Middle frontal gyrus (tissue), 1 donor: Measurements from ENCODE around the gene CCDC69.
"Not testable (repeated sequence)": the region's sequence is repeated elsewhere in the genome, so short reads cannot be mapped to it uniquely, and the experiment has no call there.

ENCODE experiments used
- DNase-seq: peaks from one replicate; pipeline ENCODE4 v3.0.0-alpha.2; 2015; ENCODE audit warnings: low spot score; ENCODE audit errors: extremely low spot score

CCDC69 gene

DNA sequence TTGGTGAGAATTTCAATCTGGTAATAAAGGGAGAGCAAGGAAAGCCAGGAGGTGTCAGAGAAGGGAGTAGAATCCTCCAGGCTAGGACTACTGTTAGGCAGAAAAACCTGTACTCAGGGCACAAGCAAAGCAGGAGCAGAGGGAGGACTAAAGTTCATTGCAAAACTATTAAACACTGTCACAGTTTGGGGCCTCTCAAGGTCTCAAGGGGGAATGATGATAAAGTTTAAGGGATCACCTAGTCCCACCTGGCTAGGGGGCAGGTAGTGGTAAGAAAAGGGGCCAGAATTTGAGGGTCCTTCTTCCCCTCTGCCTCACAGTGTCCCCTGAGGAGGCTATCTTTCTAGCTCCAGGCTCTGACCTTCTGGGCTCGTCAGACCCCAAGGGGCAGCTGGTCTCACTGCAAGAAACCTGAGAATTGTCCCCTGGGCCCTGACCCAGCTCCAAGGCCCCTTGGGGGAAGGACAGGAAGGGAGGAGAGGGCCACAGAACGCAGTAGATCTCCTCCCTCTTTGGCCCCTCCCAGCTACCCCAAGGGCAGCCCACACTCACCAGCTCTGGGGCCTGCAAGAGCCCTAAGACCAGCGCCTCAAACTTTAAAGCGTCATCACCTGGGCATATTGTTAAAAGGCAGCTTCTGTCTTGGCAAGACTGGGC, 974 bp downstream of the CCDC69 start:
- DNase-seq, result no peak

DNA sequence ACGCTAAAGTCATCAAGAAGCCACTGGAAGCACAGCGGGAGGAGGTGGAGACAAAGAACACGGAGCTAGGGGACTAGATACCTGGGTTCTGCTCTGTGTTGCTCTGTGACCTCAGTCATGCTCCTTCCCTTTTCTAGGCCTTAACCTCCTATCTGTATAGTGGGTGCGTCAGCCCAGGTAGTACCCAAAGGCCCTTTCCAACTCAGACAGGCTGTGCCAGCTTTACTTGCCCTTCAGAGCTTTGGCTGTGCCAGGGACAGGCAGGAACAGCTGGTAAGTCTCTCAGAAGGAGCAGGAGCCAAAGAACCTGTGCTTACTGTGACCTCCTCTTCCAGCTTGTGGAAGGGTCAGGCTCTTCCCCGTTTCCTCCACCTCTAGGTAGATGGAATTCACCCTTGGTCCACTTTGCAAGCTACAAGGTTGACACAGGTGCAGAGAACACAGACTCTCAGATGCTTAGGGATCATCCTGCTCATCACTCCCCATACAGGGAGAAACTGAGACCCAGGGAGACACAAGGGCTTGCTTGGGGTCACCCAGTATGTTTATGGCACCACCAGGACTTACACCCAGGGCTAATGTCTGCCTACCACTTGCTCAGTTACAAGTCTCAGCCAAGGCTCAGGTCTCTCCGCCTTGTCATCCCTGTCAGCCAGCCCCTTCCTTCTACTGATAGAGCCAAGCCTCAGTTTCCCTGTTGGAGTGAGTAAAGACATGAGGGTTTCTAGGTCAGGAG, 1.7 kb downstream of the CCDC69 start:
- no peak for DNase-seq

DNA sequence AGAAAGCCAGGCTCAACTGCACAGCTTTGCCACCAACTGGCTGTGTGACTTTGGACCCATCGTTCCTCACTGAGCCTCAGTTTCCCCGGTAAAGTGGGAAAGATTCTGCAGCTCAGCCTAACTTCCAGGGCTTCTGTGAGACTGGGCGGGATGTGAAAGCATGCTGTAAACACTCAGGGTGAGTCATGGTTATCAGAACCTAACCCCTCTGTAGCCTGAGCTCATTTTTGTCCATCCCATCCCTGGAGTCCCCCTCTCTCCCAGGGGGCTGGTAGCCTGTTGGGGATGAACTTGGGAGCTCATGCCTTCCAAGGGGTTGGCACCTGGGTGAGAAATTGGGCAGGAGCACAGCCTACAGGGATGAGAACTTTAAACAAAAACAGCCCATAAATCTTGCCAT, 2.3 kb downstream of the CCDC69 start:
- DNase-seq, result no peak

DNA sequence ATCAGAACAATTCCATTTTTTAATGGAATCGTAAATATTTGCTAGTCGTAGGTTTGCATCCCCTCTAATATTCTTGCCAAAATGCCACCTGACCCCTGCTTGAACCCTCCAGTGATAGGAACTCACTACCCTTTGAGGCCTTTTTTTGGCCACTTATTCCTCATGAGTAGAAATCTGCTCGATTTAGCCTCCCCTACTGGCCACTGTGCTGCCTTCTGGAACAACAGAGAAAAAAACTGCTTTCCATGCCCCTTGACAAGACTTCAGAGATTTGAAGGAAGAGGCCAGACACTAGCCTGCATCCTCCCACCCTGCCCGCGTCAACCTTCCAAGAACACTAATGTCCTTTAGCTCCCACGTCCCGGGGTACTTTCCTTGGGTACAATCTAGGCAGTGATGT, 4.1 kb downstream of the CCDC69 start:
- no peak for DNase-seq

DNA sequence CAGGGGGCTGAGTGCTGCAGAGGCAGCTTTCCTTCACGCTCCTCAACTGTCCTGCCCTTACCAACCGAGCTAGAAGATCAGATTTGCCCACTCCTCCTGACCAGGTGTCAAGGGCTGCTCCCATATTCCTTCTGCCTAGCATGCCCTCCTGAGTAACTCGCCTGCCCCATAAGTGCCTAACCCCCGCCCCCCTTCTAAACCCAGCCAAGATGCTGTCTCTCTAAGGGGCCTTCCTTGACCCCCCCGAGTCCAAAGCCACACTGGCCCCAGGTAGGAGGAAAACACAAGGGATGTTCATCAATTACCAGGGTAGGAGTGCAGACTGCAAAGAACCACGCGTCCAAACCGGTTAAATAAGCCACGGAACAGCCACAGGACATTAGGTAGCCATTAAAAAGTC, 4.8 kb downstream of the CCDC69 start:
- DNase-seq, result no peak

DNA sequence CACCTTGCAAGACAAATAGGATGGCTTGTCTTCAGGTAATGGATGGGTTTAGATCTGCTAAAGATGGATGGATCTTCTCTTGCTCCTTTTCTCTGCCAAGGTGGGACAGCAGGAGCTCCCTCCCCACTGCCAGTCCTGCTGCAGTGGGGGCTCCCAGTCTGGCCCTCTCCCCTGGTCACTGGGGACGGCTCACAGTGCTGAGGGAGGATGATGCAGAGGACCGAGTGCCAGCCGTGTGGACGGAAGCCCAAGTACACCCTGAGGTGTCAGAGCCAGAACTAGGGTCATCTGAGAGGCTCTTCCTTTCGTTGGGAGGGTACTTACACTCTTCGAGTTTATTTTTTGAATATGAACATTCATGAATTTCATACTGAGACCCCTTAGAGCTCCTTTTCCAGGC, 5.7 kb downstream of the CCDC69 start:
- DNase-seq, result no peak

DNA sequence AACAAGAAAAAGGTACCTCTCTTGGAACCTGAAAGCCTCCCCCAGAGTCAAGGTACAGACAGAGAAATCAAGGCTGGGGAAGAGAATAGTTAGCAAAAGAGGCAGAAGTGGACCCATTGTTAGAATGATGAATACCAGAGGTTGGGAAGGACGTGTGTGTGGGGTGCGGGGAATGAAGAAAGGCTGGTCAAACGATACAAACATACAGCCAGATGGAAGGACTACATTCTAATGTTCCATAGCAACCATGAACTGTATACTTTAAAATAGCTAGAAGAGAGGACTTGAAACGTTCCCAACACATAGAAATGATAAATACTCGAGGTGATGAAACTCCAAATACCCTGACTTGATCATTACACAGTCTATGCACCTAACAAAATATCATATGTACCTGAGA, 7.1 kb downstream of the CCDC69 start:
- no peak for DNase-seq

DNA sequence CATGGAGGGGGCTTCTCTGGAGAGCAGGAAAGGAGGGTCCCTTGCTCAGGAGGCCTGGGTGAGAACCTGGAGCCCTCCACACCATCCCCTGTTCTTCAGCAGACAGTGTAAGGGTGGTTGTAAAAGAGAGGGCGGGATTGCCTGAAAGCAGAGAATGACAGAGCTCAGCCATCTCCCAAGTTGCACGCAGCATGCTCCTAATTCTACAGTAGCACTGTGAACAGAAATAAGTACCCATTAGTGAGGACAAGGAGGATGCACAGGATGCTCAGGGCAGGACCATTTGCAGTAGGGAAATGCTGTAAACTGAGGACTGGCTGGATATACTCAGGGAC, 8.4 kb downstream of the CCDC69 start:
- no peak for DNase-seq

DNA sequence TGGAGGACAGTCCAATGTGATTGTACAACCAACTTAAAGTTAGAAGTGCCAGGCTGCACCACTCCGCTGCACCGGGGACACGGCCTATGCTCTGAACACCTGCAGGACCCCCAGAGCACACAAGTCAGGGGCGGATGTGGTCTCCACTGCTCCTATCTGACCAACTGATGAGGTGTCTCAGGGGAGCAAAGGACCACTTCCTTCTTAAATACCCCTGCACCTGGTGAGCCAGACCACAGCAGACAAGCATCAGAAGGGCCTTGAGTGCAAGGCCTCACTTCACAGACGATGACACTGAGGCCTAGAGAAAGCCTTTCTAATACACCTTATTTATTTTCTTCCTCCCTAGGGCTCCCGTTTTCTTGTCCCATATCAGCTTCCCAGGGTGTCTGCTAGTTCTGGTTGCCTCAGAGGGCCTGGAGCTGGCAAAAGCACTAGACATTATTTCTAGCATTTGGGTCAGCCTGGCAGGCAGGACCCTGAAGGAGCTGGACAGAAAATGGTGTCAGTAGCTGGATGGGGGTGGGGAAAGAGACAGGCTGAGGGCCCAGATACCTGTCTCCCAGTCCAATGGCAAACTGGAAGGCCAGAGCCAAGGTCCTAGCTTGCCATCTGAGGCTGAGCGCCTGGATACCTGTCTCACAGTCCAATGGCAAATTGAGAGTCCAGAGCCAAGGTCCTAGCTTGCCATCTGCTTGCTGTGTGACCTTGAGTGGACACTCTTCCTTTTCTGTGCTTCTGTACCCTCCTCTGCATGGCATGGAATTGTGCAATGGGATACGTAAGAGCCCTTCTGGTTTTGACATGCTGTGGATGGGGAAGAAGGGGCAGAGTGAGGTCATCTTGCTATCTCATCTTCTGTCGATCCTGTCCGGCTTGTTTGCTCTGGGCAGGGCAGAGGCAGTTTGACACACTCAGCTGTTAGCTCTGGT, 9.0 kb downstream of the CCDC69 start:
- DNase-seq, result no peak

DNA sequence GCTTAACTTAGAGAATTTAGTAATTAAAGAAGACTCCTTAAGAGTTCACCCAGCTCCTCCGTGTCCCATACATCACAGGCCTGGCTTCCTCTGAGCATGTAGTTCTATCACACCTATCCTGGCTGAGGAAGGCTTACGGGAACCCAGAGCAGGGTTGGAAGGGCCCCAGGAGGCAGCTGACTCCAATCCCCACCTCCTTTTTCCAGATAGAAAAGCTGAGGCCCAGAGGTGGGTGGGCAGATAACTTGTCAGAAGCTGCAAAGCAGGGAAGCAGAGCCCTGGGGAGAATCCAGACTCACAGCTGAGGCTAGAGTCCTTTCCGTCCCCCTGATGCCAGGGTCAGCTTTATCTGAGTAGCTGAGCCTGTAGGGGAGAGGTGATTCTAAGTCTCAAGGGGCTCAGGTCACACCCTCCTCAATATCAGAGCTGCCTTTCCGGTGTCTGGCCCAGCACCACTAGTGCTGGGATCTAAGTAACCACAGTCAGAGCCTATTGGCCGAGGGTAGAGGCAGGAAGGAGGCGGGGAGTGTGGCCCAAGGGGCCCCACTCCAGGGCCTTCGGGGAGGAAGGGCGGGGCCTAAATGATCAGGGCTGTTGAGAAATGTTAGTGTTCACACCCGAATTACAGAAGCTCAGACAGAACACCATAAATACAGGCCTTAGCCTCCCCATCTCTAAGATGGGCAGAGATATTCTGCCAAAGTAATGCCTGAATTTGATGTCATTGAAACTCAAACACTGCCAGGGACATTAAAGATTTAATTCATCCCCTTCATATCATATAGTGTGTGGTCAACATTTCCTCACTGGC, 9.9 kb downstream of the CCDC69 start:
- DNase-seq, result no peak

DNA sequence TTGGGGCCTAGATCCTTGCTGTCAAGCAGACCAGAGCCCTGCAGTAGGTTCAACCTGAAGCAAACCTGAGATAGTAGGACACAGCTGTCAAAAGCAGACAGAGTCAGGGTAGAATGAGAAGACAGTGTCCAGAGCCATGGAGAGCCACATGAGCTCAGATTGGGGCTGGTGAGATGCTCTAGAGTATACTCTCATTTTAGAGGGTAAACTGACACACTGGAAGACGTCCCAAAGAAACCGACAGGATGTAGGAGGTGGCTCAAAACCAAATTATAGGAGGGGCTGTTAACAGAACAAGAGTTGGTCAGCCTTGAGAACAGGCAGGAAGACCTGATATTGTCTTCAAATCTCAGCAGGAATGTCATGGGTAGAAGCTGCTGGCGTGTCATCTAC, 11.5 kb downstream of the CCDC69 start:
- no peak for DNase-seq

DNA sequence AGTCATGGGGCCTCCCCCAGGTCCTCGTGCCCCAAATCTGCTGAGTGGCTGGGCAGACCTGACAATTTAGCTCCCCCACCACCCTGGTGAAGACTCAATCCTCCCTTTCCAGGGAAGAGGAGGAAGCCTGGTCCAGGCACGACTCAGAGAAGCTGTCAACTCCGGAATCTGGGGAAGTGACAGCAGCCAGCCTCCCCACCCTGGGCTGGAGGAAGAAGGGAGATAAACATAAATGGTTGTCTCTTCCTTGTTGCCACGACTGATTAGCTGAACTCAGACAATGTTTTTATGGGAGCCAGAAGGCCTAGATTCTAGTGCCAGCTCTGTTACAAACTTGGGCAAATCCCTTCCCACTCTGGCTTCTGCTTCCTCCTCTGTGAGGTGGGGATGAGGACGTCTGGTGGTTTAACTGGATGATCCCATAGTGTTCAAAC, 15.4 kb downstream of the CCDC69 start:
- DNase-seq, result no peak

DNA sequence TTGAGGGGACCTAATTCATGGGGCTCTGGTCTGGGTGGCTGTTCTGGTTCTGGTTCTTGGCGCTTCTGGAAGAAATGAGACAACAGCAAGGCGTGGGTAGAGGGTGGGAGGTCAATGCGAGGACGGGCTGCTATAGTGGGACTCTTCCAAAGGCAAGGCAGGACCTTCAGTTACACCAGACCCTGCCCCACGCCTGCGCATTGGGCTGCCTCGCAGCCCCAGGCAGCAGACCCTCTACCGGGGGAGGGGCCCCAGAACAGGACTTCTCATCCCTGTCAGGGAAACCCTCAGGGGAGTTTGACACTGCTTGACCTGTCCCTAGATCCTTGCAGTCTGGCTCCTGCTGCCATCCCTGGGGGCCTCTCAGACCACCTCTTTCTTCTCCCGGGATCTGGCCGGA, 18.5 kb downstream of the CCDC69 start:
- no peak for DNase-seq

DNA sequence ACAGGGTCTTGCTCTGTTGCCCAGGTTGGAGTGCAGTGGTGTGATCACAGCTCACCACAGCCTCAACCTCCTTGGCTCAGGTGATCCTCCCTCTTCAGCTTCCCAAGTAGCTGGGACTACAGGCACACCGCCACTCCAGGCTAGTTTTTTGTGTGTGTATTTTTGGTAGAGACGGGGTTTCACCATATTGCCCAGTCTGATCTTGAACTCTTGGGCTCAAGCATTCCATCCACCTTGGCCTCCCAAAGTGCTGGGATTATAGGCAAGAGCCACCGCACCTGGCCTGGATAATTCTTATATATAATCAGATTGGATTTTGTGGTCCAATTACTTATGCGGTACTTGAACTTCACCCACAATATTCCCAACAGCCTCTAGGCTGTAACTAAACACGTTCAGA, 19.8 kb downstream of the CCDC69 start:
- DNase-seq, result no peak

DNA sequence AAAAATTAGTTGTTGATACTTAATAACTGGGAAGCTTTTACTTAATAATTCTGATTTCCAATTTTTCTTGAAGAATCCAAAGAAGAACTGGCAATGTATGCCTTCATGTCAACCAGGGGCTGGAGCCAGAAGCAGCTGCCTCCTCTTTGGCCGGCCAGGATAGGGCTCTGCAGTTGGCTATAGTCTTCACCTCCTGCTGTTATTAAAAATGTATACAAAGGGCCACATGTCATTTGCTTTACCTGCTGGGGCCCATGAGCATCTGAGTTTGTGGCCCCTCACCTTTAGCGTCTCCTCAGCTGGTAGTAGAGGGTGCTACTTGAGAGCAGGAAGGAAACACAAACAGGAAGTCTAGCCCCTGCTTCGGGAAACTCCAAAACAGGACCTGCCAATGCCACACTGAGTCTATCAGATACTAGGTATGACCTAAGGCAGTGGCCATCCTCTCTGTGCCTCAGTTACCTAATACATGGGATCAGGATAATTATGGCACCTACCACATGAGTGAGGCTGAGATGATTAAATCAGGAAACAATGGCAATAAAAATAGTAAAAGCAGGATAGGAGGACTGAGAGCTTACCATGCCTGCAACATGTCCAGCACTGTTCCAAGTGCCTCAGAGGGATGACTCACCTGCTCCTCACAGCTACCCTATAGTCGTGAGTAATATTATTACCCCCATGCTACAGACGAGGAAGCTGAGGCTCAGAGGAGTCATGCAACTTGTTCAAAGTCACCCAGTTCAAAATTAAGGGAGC, 21.3 kb downstream of the CCDC69 start:
- no peak for DNase-seq

DNA sequence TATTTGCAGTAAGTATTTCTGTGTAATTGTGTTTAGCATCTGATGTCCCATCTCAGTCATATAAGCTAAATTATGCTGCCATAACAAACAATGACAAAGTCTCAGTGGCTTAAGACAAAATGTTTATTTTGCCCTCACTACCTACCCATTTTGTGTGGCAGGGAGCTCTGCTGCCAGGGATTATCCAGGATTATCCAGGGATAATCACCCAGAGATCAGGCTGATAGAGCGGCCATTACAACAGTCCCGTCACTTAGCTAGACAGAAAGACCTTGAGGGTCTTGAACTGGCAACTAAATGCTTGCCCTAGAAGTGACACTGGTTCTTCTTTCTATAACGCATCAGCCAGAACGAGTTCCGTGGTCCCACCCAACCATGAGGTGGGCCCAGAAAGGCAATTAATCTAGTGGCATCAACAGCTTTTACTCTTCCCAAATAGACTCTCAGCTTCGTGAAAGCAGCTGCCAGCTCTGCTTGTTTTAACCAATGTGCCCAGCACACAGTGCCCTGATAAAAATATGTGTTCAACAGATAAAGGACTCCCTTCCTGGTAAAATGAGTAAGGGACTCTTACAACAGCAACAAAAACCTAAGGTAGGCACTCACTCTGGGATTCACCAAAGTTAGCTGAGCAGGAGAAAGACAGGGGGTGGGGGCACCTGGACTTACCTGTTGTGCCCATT, 22.8 kb downstream of the CCDC69 start:
- no peak for DNase-seq

DNA sequence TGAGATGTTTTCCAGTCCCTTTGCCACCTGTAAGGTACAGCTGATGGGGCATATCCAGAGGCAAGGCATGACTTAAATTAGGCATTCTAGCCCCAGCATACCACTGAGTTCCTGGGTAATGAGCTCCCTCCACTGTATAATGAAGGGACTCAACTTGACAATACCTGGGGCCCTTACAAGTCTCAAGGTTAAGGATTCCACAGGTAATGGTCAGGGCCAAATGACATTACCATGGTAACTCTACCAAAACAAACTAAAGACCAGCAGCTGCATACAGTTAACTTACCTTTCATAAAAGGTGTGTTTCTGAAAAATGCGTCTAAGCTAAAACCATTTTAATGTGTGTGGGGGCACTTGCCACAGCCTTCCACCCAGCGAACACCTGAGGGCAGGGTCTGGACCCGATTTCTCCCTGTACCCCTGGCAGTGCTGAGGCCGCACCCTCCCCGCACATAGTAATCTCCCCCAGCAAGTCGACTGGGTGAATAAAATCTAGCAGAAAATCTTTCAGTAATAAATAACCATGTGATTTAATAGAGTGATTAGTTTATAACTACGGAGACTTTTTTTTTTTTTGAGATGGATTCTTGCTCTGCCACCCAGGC, 24.2 kb downstream of the CCDC69 start:
- no peak for DNase-seq

DNA sequence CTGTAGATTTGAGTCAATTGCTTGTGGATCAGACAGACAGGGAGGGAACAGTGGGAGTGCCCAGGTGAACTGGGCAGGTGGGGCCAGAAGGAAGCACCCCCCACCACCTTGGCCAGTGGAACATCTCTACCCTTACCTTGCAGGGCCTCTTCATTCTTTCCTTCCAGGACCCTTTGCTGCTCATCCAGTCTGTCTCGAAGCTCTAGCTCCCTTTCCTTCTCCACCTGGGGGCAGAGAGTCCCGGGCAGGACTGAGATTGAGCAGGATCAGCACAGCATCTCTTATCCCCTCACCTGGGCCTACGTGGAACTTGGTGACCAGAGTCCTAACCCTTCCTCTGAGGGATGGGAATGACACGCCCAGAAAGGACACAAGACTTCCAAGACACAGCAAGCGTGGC, 25.0 kb downstream of the CCDC69 start:
- DNase-seq, result no peak

DNA sequence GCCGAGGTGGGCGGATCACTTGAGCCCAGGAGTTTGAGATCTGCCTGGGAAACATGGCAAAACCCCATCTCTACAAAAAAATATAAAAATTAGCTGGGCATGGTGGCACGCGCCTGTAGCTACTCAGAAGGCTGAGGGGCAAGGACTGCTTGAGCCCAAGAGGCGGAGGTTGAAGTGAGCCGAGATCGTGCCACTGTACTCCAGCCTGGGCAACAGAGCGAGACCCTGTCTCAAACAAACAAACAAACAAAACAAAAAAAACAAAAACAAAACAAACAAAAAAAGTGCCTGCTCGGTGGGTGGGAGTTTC, 26.6 kb downstream of the CCDC69 start:
- DNase-seq, result not testable (repeated sequence)
